ENCODE results near the gene GRID1. TPM values are rescaled to one million over a fixed set of nuclear protein-coding genes. Genes with fewer than 3 reads are reported as not detected.

Gene GRID1
- total RNA-seq, 1 experiment from 2014 or later = not detected

DNA sequence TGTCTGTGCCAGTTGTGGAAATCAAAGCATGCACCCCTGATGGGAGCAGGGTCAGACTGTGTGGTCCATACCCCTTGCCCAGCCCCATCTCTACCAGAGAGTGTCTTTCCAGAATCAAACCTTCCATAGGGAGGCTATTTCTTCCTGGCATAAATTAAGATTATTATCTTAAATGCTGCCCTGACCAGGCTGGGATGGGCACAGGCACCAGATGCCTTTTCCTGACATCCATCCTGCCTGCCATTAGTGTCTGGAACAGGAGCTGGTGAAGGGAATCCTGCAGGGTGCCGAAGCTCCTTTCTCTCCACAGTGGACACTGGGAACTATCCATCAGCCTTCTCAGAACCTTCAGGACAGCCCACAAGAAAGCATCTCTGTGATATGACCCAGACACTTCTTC is 296.3 kb downstream of the GRID1 start:
- ATAC-seq (no peak), DNase-seq (no peak)
- Histone ChIP-seq H3K27me3 (ENCODE audit: low read length) (no peaks in the 10 kb centered on the region), H3K27ac (ENCODE audit: low read length) (no peak overlapping the region), H3K4me2 (ENCODE audit: low read length) (no peak overlapping the region), H3K9me3 (ENCODE audit: low read length) (no peaks in the 10 kb centered on the region), H3K4me1 (ENCODE audit: insufficient read depth, low read length) (no peaks in the 10 kb centered on the region), H4K20me1 (ENCODE audit: low read length) (no peaks in the 10 kb centered on the region), H3F3A (ENCODE audit: low read length, unreplicated experiment) (no peaks in the 10 kb centered on the region), H3K9me2 (replicated peaks; ENCODE audit: low read length) (no peaks in the 10 kb centered on the region), H3K79me2 (ENCODE audit: low read length) (no peaks in the 10 kb centered on the region), H3K9ac (ENCODE audit: low read length) (no peak overlapping the region), H2AFZ (ENCODE audit: low read length) (no peak overlapping the region), H3K36me3 (ENCODE audit: low read depth, low read length) (no peaks in the 10 kb centered on the region), H3K4me3 (ENCODE audit: low read length) (no peak overlapping the region)
- intact Hi-C loops (cut with micrococcal nuclease) = no loop called here
- ChIA-PET POLR2A (ENCODE audit: unreplicated experiment) (no interaction called here), CTCF (no interaction called here)
- TF ChIP-seq, protein P1, sequence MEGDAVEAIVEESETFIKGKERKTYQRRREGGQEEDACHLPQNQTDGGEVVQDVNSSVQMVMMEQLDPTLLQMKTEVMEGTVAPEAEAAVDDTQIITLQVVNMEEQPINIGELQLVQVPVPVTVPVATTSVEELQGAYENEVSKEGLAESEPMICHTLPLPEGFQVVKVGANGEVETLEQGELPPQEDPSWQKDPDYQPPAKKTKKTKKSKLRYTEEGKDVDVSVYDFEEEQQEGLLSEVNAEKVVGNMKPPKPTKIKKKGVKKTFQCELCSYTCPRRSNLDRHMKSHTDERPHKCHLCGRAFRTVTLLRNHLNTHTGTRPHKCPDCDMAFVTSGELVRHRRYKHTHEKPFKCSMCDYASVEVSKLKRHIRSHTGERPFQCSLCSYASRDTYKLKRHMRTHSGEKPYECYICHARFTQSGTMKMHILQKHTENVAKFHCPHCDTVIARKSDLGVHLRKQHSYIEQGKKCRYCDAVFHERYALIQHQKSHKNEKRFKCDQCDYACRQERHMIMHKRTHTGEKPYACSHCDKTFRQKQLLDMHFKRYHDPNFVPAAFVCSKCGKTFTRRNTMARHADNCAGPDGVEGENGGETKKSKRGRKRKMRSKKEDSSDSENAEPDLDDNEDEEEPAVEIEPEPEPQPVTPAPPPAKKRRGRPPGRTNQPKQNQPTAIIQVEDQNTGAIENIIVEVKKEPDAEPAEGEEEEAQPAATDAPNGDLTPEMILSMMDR (conservative IDR thresholded peaks at IDR 0.05; ENCODE audit: low read depth, low read length) = no peak
- no peak for TF ChIP-seq EZH2 (IDR thresholded peaks at IDR 0.05; ENCODE audit: low read length, unreplicated experiment)
- no peak for TF ChIP-seq EZH2phosphoT487 (IDR thresholded peaks at IDR 0.05; ENCODE audit: borderline replicate concordance, low read length)
- BruUV-seq (replicated peaks) = no TSS peak

DNA sequence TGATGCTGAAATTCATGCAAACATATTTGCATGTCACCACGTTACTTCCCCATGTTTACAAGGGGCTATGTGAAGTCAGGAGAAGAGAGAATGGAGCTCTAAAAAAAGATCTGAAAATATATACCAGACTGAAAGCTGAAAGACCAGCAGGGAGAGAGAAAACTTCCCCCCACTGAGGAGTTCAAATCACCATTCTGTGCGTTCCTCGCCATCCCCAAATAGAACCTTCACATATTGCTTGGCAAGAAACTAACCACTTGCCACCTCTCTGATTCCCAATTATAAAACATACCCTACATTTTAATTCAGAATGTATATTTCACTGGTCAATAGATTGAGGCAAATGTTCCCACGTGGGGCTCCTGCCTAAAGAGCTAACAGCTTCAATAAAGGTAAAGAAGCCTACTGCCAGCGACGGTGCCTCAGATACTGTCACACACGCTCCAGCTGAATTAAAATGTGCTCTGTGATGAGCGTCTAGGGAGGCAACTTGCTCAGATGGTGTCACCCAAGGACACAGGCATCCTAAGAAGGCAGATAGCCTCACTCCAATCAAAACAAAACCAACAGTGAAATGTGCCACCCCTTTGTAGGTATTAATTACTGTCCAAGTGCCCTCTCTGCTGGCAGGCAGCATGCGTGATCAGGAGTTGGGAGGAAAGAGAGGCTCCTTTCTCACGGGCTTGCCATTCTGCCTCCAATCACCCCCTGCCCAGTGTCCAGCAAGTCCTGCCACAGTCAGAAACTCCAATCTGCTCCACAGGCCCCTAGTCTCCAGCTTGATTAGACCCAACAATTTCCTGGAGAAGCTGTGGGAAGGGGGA is 298.2 kb downstream of the GRID1 start:
- CTCF ChIA-PET = no interaction called here
- ATAC-seq = no peak

More for the DNA sequence above, 298.2 kb downstream of the GRID1 start:
- H3K36me3 ChIP-seq (ENCODE audit: low read depth, low read length) = no peaks in the 10 kb centered on the region
- H3K9me3 ChIP-seq (ENCODE audit: low read length) = no peaks in the 10 kb centered on the region
- H3K79me2 ChIP-seq (ENCODE audit: low read length) = no peaks in the 10 kb centered on the region
- no peaks in the 10 kb centered on the region for H3F3A ChIP-seq (ENCODE audit: low read length, unreplicated experiment)
- BruUV-seq (replicated peaks) = no TSS peak
- no peak for TF ChIP-seq EZH2phosphoT487 (IDR thresholded peaks at IDR 0.05; ENCODE audit: borderline replicate concordance, low read length)
- TF ChIP-seq, protein P1 (conservative IDR thresholded peaks at IDR 0.05; ENCODE audit: low read depth, low read length) = no peak
- TF ChIP-seq EZH2 (IDR thresholded peaks at IDR 0.05; ENCODE audit: low read length, unreplicated experiment) = no peak
- H3K9ac ChIP-seq (ENCODE audit: low read length) = no peak overlapping the region
- no peak overlapping the region for H3K4me2 ChIP-seq (ENCODE audit: low read length)
- H3K9me2 ChIP-seq (replicated peaks; ENCODE audit: low read length) = no peaks in the 10 kb centered on the region
- H3K4me1 ChIP-seq (ENCODE audit: insufficient read depth, low read length) = no peaks in the 10 kb centered on the region
- intact Hi-C loops (cut with micrococcal nuclease) = no loop called here
- no peaks in the 10 kb centered on the region for H4K20me1 ChIP-seq (ENCODE audit: low read length)
- no peaks in the 10 kb centered on the region for H3K27me3 ChIP-seq (ENCODE audit: low read length)
- H3K4me3 ChIP-seq (ENCODE audit: low read length) = no peak overlapping the region
- H2AFZ ChIP-seq (ENCODE audit: low read length) = no peak overlapping the region
- POLR2A ChIA-PET (ENCODE audit: unreplicated experiment) = interaction anchor here (0.8 kb wide), 1 partner anchor 1971 kb away, joined by 3 read pairs; no protein-coding TSS in a partner anchor
- H3K27ac ChIP-seq (ENCODE audit: low read length) = no peak overlapping the region
- DNase-seq = no peak

All from PC-3 (cell line).